HG03354 (cell line): Measurements from ENCODE around the gene ID2.

ENCODE experiments used
- ATAC-seq: cut with Tn5 transposase; IDR thresholded peaks from one replicate; pipeline ENCODE4 v1.9.1; 2021; ENCODE audit warnings: mild to moderate bottlenecking; ENCODE audit not compliant: unreplicated experiment, poor library complexity, severe bottlenecking

The ID2 gene

GRCh38 chr2:8681786-8682692, at the start of gene ID2:
TSS of gene ID2 (plus strand) at chr2:8682056. CDS start at chr2:8682166, 110 bp downstream.
- peak; percentile 71 for ATAC-seq

DNA sequence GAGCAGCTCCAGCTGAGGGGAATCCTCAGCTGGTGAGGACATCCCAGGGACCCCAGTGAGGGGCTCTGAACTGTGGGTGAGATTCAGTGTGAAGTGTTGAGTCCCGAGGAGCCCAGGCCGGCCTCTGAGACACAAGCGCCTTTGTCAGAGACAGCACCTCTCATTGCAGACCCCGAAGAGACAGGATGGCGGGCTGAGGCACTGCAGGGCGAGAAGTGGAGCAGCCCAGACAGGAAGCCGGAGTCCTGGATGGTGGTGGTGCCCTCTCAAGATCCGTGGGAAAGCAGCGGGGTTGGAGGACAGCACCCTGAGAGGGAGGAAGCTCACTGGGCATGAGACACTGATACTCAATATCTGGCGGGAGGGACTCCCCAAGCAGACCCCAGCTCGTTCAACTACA, 49.1 kb upstream of the ID2 start:
- ATAC-seq, result no peak

GRCh38 chr2:8633186-8633734, 48.6 kb upstream of the ID2 start:
- ATAC-seq, result no peak

DNA sequence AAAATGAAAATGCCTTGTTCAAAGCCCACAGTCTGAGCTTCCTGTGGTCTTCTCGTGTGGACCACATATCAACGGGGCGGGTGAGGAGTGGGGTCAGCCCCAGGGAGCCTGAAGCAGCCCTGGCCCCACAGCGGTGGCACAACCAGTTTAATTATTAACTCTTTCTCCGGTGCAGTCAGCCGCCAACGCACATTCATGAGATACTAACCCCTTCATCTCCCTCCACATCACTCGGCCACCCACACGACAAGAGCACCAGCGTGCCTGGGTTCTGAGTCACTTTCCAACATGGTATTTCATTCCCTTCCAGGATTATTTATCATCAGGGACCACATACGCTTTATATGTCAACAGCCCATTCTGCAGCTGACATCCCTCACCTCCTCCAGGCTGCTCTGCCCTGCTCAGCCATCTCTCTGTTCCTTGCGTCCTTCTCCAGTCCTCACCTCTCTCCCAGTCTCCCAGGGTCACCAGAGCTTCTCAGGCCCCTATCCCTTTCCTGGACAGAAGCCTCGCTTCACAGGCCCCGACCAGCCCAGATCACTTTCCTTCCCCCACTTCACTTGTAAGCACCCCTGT, 48.0 kb upstream of the ID2 start:
- no peak for ATAC-seq

- no peak for ATAC-seq
Observed at GRCh38 chr2:8634466-8635172, 47.2 kb upstream of the ID2 start.

DNA sequence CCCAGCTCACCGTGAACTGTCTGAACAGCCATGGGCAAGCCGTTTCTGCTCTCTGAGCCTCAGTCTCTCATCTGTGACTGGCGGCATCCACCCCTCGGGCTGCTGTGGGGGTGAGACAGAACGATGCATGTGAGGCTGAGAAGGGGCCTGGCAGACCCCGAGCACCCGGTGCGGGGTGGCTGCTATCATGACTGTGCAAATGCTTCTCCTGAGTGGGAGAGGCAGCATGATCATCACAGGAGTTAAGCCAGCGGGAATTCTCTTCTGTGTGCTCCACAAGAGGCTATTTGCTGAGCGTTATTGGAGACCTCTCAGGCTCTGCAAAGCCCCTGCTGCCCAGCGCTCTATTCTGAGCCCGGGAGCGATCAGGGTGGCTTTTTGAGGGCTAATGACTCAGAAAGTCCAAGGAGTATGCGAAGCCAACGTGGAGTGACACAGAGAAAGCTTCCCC, 45.8 kb upstream of the ID2 start:
- ATAC-seq, result no peak

GRCh38 chr2:8636721-8637636, 44.9 kb upstream of the ID2 start:
- ATAC-seq, result no peak

DNA sequence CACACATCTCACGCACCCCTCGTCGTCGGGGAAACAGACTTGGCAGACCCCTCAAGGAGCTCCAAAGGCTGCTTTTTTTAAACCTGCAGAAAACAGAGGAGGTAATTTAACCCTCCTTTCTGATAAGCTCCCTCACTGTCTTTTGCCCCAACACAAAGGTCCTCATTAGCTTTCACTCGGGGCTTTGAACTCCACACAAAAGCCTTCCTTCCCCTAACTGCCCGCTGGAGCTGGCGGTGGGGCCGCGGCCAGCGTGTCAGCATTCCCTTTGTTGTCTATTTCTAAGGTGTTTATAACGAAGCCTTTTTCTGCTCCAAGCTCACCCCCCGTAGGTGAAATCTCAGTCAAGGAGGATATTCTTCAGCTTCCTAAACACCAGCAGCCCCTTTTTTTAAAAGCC, 43.5 kb upstream of the ID2 start:
- no peak for ATAC-seq

GRCh38 chr2:8639122-8639635, 42.7 kb upstream of the ID2 start:
- no peak for ATAC-seq

- no peak for ATAC-seq
Observed at GRCh38 chr2:8640498-8640897, 41.4 kb upstream of the ID2 start.

DNA sequence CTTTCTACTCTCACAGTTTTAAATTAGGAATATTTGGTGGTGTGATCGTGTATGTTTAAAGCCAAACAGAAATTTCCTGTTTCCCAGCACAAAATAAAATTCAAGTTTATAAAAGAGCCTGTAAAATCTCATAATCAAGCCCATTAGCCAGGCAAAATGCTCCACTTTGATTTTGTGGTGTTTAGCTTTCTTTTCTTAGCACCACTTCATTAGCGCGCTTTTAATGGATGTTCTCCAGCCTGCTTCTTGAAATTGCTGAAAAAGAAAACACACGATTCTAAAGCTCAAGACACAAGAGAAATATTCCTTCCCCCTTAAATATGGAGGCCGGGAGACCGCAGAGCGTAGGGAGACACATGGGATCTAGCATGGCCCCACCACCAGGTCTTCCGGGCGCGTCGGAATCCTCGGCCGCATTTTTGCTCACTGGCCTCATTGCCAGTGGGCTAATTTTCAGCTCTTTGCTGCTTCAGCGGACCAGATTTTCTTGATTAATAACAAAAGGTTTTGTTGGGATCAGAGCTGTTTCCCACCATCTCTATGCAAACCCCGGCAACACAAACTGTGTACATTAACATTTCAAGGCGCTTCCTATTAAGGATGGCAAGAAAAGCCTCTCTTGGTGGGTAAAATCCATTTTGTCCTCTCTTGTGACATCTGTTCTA, 40.4 kb upstream of the ID2 start:
- no peak for ATAC-seq

DNA sequence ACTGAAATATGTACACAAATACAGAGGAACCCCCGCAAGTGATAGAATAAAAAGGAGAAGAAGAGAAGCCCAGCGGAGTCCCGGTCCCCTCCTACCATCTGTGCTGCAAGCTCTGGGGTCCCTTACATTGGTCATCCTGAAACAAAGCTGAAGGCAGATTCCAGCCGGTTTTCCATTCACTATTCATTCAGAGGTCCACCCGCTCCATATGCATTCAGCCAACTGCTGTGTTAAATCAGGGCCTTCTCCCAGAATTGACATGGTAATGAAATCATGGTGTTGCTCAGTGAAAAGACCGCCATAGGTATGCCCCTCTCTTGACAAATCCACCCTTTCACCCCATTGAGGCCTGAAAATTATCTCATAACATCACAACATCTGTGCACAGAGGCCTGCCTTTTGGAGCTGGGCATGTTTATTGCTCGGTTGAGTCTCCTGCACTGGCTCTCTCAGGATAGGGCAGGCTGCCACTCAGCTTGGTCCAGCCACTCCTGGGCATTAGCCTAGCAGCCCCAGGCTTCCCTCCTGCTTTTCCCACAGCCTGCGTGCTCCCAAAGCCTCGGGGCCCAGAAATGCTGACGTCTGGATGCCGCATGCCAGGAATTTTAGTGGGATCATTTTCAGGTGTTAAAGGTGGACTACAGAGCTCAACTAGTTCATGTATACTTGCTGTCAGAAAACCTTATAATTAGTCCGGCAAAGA, 39.3 kb upstream of the ID2 start:
- no peak for ATAC-seq

DNA sequence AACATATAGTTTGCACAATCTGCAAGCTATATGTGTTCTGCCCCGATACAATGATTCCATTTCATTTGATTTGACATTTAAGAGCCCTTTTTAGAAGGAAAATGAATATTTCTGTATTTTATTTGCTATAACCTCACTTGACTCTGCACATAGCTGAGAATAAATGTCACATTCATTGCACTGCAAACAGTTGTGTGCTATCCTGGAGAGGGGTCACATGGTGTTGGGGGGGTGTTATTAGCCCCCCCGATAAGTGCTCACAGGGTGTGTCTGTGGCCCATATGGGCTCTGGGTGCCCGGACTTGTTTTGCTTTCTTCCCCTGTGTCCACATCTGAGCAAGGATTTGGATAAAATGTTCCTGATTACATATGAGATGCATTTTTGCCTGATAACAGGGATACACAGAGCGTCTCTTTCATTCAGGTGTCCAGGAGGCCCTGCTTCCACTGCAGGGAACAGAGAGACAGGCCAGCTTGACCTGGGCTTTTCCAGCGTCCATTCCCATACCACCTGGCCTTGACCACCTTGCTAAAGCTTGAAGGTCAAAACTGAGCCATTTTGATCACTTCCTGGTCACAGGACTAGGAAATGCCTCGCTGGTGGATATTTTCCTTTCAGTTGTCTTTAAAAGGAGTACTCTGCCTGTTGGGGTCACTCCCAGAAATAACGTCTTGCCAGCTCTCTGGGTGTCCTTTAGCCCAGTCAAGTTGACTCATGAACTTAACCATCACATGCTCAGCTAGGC, 38.4 kb upstream of the ID2 start:
- no peak for ATAC-seq

DNA sequence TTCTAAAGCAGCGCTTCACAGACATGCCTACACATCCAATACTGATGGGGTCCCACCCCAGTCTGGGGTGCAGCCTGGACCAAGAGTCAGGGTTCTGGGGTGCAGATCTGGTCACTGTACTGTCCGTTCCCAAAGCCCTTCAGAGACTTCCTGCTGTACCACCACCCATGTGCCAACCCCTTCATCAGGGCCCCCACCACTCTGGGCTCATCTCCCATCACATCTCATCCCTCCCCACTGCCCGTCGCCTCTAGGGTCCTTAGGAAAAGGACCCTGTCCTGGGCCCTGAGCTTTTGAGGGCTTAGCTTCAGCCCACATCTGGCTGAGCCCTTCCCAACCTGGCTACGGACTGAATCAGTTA, 37.9 kb upstream of the ID2 start:
- no peak for ATAC-seq

DNA sequence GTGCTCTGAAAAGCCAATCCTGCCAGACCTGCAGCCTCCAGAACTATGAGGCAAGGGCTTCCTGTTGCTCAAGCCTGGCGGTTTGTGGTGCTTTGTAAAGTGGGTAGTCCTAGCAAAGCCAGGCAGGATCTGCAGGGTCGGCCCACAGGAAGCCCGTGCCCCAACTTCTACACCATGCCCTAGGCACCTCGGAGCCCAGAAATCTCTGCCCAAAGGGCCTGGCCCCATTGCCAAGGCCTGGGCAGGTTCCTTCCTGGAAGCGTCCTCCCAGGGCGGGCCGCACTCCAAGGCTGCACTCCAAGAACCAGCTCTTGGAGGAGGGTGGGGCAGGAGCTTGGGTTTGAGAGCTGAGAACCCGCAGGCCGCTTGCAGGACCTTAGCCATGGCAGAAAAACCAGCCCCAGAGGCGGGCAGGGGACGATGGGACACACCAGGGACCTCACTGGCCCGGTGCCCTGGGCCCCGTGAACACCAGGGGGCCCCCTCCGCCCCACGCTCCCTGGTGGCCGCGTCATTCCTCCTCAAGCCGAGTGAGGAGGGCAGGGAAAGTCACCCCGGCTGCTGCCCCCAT, 37.2 kb upstream of the ID2 start:
- no peak for ATAC-seq

- no peak for ATAC-seq
Observed at GRCh38 chr2:8645176-8645831, 36.6 kb upstream of the ID2 start.
